GM12865 (cell line): ENCODE measurements around the gene CPNE2.

ENCODE experiments used
- DNase-seq: peaks from one replicate; pipeline ENCODE4 v3.0.0; 2010; ENCODE audit warnings: low read depth
- H3K4me3 ChIP-seq: 2 replicates; pipeline ENCODE4 v1.5.1; 2011; ENCODE audit warnings: mild to moderate bottlenecking, low read depth, low read length, control low read depth
- CTCF ChIP-seq: IDR thresholded peaks from 2 replicates; pipeline ENCODE4 v1.5.1; 2011; ENCODE audit warnings: low read length, control low read depth, low read depth, inconsistent platforms; ENCODE audit not compliant: insufficient read depth; ENCODE audit errors: missing control alignments

Gene CPNE2

GRCh38 chr16:57051696-57052228, 40.6 kb upstream of the CPNE2 start:
- DNase-seq: no peak
- no peak for TF ChIP-seq CTCF
- H3K4me3 ChIP-seq: no peak overlapping the region

GRCh38 chr16:57053206-57053605, 39.2 kb upstream of the CPNE2 start:
- H3K4me3 ChIP-seq: no peak overlapping the region
- no peak for TF ChIP-seq CTCF
- DNase-seq: no peak

- DNase-seq: no peak
- H3K4me3 ChIP-seq: no peak overlapping the region
- TF ChIP-seq CTCF: no peak
Measured at GRCh38 chr16:57054338-57054737, 38.0 kb upstream of the CPNE2 start.

GRCh38 chr16:57054771-57055170, 37.6 kb upstream of the CPNE2 start:
- no peak for TF ChIP-seq CTCF
- no peak for DNase-seq
- no peak overlapping the region for H3K4me3 ChIP-seq

GRCh38 chr16:57055671-57056070, 36.7 kb upstream of the CPNE2 start:
- no peak for DNase-seq
- H3K4me3 ChIP-seq: no peak overlapping the region
- no peak for TF ChIP-seq CTCF

GRCh38 chr16:57058291-57058861, 34.0 kb upstream of the CPNE2 start:
- no peak for TF ChIP-seq CTCF
- no peak overlapping the region for H3K4me3 ChIP-seq
- DNase-seq: no peak
